ENCODE results near the gene RIC8B. TPM values are rescaled to one million over a fixed set of nuclear protein-coding genes. Genes with fewer than 3 reads are reported as not detected.

Gene RIC8B
- total RNA-seq, 1 donor from 2014 or later: 19.7 TPM

DNA sequence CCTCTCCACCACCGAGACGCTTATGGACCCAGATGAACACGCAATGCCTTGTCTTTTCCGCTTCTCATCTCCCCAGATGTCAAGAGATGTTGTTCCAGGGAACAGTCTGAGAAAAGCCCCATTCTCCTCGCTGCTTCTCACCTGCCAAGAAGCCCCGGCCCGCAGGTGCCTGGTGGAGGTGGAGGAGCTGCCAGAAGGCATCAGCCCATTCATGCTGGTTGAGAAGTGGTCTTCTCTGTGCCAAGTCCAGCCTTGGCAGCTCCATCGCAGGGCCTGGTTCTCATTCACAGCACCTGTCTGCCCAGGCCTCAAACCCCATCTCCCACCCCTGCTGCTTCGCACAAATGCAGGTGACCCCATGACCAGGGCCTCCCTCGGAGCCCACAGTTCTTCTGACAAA, 139.0 kb downstream of the RIC8B start:
- H3K36me3 Mint-ChIP-seq (ENCODE audit: low read depth, unreplicated experiment): no peaks in the 10 kb centered on the region
- no peak overlapping the region for H3K4me3 Mint-ChIP-seq (ENCODE audit: unreplicated experiment)
- Histone ChIP-seq H3K36me3 (ENCODE audit: insufficient read depth, low read length) (no peaks in the 10 kb centered on the region), H2AFZ (ENCODE audit: low read depth, low read length) (no peak overlapping the region), H3K4me1 (ENCODE audit: insufficient read depth, low read length) (no peaks in the 10 kb centered on the region), H3K79me2 (ENCODE audit: insufficient read depth, low read length) (no peaks in the 10 kb centered on the region), H3K4me2 (ENCODE audit: low read length) (no peak overlapping the region), H4K20me1 (ENCODE audit: insufficient read depth, low read length) (no peaks in the 10 kb centered on the region), H3K27me3 (ENCODE audit: insufficient read depth, low read length) (no peaks in the 10 kb centered on the region), H3K9me3 (ENCODE audit: insufficient read depth, low read depth, low read length) (no peaks in the 10 kb centered on the region), H3K9ac (ENCODE audit: low read length) (no peak overlapping the region), H3K4me3 (ENCODE audit: insufficient read depth, low read depth, low read length) (no peak overlapping the region), H3K27ac (ENCODE audit: low read depth, low read length) (no peak overlapping the region)
- no peak for TF ChIP-seq EZH2 (IDR thresholded peaks at IDR 0.05; ENCODE audit: insufficient read depth, low read length)
- TF ChIP-seq, protein P1, sequence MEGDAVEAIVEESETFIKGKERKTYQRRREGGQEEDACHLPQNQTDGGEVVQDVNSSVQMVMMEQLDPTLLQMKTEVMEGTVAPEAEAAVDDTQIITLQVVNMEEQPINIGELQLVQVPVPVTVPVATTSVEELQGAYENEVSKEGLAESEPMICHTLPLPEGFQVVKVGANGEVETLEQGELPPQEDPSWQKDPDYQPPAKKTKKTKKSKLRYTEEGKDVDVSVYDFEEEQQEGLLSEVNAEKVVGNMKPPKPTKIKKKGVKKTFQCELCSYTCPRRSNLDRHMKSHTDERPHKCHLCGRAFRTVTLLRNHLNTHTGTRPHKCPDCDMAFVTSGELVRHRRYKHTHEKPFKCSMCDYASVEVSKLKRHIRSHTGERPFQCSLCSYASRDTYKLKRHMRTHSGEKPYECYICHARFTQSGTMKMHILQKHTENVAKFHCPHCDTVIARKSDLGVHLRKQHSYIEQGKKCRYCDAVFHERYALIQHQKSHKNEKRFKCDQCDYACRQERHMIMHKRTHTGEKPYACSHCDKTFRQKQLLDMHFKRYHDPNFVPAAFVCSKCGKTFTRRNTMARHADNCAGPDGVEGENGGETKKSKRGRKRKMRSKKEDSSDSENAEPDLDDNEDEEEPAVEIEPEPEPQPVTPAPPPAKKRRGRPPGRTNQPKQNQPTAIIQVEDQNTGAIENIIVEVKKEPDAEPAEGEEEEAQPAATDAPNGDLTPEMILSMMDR (IDR thresholded peaks at IDR 0.05; ENCODE audit: insufficient read depth, low read depth, low read length): no peak
- DNase-seq (ENCODE audit: low read depth): no peak
- FAIRE-seq: no peak
- H3K4me1 Mint-ChIP-seq (ENCODE audit: low read depth, unreplicated experiment): no peaks in the 10 kb centered on the region
- H3K27ac Mint-ChIP-seq (ENCODE audit: unreplicated experiment): no peak overlapping the region
- no peaks in the 10 kb centered on the region for H3K9me3 Mint-ChIP-seq (ENCODE audit: unreplicated experiment)
- peaks cover 9% of the 10 kb centered on the region for H3K27me3 Mint-ChIP-seq (ENCODE audit: low read depth, unreplicated experiment)

DNA sequence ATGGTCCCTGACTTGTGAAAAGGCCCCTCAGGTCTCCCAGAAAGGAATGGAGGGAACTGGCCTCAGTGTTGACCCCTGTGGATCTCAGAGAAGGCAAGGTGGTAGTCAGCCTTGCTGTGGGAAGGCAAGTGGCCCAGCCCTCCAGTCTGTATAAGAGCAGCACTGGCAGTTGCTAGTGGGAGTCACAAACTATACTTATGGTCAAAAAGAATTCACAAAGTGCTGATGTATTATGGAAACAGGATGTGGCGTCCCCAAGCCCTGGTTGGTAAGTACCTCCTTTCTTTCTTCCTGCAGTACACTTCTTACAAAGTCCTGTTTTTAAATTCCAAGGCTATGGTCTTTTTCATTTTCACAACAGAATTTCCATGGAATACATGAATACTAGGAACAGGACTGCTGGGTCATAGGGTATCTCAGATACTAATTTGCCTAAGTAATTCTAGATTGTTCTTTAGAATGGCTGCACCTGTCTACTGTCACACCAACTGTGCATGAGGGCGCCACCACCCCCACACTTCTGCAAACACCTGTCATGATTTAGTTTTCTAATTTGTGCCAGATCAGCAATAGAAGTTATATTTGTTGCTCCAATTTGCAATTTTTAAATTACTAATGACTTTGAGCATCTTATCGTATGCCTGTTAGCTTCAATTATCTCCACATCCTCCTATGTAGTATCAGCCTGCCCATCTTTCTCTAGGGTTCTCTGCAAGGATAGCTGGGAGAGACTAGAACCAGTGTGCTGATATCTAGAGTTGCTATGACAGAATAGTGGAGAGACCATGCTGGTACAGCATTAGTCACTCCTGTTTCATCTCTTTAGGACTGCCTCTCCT, 140.5 kb downstream of the RIC8B start:
- peaks cover 6% of the 10 kb centered on the region for H3K27me3 Mint-ChIP-seq (ENCODE audit: low read depth, unreplicated experiment)
- no peak for DNase-seq (ENCODE audit: low read depth)
- Histone ChIP-seq H3K4me2 (ENCODE audit: low read length) (no peak overlapping the region), H3K4me1 (ENCODE audit: insufficient read depth, low read length) (no peaks in the 10 kb centered on the region), H2AFZ (ENCODE audit: low read depth, low read length) (no peak overlapping the region), H3K4me3 (ENCODE audit: insufficient read depth, low read depth, low read length) (no peak overlapping the region), H3K9ac (ENCODE audit: low read length) (no peak overlapping the region), H3K9me3 (ENCODE audit: insufficient read depth, low read depth, low read length) (no peaks in the 10 kb centered on the region), H3K27ac (ENCODE audit: low read depth, low read length) (no peak overlapping the region), H3K27me3 (ENCODE audit: insufficient read depth, low read length) (no peaks in the 10 kb centered on the region), H3K79me2 (ENCODE audit: insufficient read depth, low read length) (no peaks in the 10 kb centered on the region), H4K20me1 (ENCODE audit: insufficient read depth, low read length) (no peaks in the 10 kb centered on the region), H3K36me3 (ENCODE audit: insufficient read depth, low read length) (no peaks in the 10 kb centered on the region)
- no peaks in the 10 kb centered on the region for H3K36me3 Mint-ChIP-seq (ENCODE audit: low read depth, unreplicated experiment)
- no peaks in the 10 kb centered on the region for H3K4me1 Mint-ChIP-seq (ENCODE audit: low read depth, unreplicated experiment)
- no peak overlapping the region for H3K27ac Mint-ChIP-seq (ENCODE audit: unreplicated experiment)
- no peak for FAIRE-seq
- no peak for TF ChIP-seq EZH2 (IDR thresholded peaks at IDR 0.05; ENCODE audit: insufficient read depth, low read length)
- TF ChIP-seq, protein P1 (IDR thresholded peaks at IDR 0.05; ENCODE audit: insufficient read depth, low read depth, low read length): no peak
- no peaks in the 10 kb centered on the region for H3K9me3 Mint-ChIP-seq (ENCODE audit: unreplicated experiment)
- no peak overlapping the region for H3K4me3 Mint-ChIP-seq (ENCODE audit: unreplicated experiment)

DNA sequence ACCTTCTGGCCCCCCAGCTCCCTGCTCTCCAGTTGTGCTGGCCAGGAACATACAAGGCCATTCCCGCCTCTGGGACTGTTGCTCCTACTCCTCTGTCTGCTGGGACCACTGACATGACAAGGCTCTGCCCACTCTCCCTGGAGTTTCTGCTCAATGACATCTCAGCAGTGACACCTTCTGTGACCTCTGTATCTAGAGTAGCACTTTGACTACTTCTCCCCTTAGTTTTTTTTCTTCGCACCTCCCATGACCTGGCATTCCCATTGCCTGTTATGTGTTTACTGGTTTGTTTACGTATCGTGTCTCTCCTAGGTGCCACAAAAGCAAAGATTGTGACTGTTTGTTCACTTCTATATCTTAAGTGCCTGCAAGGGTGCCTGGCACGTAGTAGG, 141.1 kb downstream of the RIC8B start:
- Histone ChIP-seq H3K9me3 (ENCODE audit: insufficient read depth, low read depth, low read length) (no peaks in the 10 kb centered on the region), H3K79me2 (ENCODE audit: insufficient read depth, low read length) (no peaks in the 10 kb centered on the region), H3K4me3 (ENCODE audit: insufficient read depth, low read depth, low read length) (no peak overlapping the region), H4K20me1 (ENCODE audit: insufficient read depth, low read length) (no peaks in the 10 kb centered on the region), H3K36me3 (ENCODE audit: insufficient read depth, low read length) (no peaks in the 10 kb centered on the region), H2AFZ (ENCODE audit: low read depth, low read length) (no peak overlapping the region), H3K27ac (ENCODE audit: low read depth, low read length) (no peak overlapping the region), H3K4me2 (ENCODE audit: low read length) (no peak overlapping the region), H3K4me1 (ENCODE audit: insufficient read depth, low read length) (no peaks in the 10 kb centered on the region), H3K9ac (ENCODE audit: low read length) (no peak overlapping the region), H3K27me3 (ENCODE audit: insufficient read depth, low read length) (peaks cover 3% of the 10 kb centered on the region)
- peaks cover 3% of the 10 kb centered on the region for H3K27me3 Mint-ChIP-seq (ENCODE audit: low read depth, unreplicated experiment)
- TF ChIP-seq, protein P1 (IDR thresholded peaks at IDR 0.05; ENCODE audit: insufficient read depth, low read depth, low read length): no peak
- TF ChIP-seq EZH2 (IDR thresholded peaks at IDR 0.05; ENCODE audit: insufficient read depth, low read length): no peak
- DNase-seq (ENCODE audit: low read depth) (no peak), FAIRE-seq (no peak)
- no peak overlapping the region for H3K4me3 Mint-ChIP-seq (ENCODE audit: unreplicated experiment)
- H3K36me3 Mint-ChIP-seq (ENCODE audit: low read depth, unreplicated experiment): no peaks in the 10 kb centered on the region
- H3K4me1 Mint-ChIP-seq (ENCODE audit: low read depth, unreplicated experiment): no peaks in the 10 kb centered on the region
- H3K9me3 Mint-ChIP-seq (ENCODE audit: unreplicated experiment): no peaks in the 10 kb centered on the region
- no peak overlapping the region for H3K27ac Mint-ChIP-seq (ENCODE audit: unreplicated experiment)

Data from astrocyte (in vitro differentiated cells and primary cell).